ENCODE data around the gene SCGB2A2. TPM values are rescaled to one million over a fixed set of nuclear protein-coding genes. Genes with fewer than 3 reads are reported as not detected.

The SCGB2A2 gene
- total RNA-seq, 1 donor from 2014 or later, result not detected

DNA sequence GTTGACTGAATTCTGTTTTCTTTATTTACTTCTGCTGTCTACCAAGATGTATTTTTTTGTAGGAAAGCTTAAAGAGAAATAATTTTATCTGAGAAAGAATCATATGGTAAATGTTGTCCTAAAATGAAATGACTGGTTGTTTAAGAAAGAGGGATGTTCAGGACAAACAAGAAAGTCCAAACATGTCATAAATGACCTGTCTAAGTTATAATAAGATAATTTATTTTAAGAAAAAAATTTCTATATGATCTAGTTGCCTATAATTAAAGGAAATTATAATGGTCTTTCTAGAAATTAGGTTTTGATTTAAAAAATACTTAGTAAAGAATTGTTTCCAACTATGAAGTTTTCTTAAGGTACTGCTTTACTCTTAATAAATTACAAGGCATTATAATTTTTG is 10.5 kb downstream of the SCGB2A2 start:
- no peak for ATAC-seq
- intact Hi-C loops (cut with DNase I), result no loop called here
- DNase-seq (ENCODE audit: low spot score), result no peak

DNA sequence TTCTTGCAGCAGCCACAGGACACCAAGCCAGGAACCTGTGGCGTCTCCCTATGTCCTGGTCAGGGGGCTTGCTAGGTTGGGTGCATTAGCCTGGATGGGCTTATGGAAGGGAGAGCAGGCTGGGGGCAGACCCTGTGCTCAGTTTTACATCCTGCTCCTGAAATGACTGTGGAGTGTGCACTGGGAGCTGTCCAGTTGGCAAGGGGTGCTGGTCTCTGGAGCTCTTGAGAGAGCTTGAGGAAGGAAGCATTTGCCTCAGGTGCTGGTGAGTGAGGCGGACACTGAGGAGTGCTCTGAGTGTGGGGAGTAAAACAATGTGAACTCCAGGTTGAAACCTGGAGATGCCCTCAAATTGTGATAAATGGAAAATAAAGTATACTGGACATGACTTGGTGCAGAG is 25.5 kb downstream of the SCGB2A2 start:
- no peak for DNase-seq (ENCODE audit: low spot score)
- intact Hi-C loops (cut with DNase I), result loop anchor here (10.0 kb wide), 1 partner anchor 51 kb away; the partner anchor contains the start of gene SCGB1D2
- ATAC-seq, result no peak

GRCh38 chr11:62298975-62299374 is 29.0 kb downstream of the SCGB2A2 start, which contains the start of gene SCGB1D4:
SCGB1D4 (minus strand) TSS chr11:62299075; CDS start chr11:62299010, 65 bp downstream.
- DNase-seq (ENCODE audit: low spot score), result no peak
- ATAC-seq, result no peak
- intact Hi-C loops (cut with DNase I), result loop anchor here (10.0 kb wide), 1 partner anchor 54 kb away; the partner anchor contains the start of gene SCGB1D2

DNA sequence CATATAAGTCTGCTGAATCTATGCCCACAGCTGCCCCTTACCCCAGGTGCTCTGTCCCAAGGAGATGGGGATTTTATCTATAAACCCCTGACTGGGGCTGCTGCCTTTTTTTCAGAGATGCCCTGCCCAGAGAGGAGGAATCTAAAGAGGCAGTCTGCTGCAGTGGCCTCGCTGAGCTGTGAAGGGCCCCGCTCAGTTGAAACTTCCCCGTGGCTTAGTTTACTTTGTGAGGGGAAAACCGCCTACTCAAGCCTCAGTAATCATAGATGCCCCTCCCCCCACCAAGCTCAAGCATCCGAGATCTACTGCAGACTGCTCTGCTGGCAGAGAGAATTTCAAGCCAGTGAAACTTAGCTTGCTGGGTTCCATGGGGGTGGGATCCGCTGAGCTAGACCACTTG is 36.3 kb downstream of the SCGB2A2 start:
- ATAC-seq (no peak), DNase-seq (ENCODE audit: low spot score) (no peak)
- intact Hi-C loops (cut with DNase I), result no loop called here

DNA sequence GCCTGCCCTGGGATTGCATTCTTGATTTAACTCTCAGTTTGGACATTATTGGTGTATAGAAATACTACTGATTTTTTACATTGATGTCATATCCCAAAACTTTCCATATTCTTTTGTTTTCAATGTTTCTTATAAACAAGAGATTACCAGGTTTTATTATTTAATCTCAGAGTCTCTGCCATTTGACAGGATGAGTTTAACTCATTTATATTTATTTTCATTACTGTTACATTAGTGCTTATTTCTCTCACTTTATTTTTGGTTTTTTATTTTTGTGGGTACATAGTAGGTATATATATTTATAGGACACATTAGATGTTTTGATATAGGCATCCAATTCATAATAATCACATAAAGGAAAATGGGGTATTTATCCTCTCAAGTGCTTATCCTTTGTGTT is 38.0 kb downstream of the SCGB2A2 start:
- no peak for ATAC-seq
- intact Hi-C loops (cut with DNase I), result no loop called here
- DNase-seq (ENCODE audit: low spot score), result no peak

GRCh38 chr11:62309991-62310390 is 40.0 kb downstream of the SCGB2A2 start:
- DNase-seq (ENCODE audit: low spot score) (no peak), ATAC-seq (no peak)
- intact Hi-C loops (cut with DNase I), result no loop called here

- ATAC-seq (no peak), DNase-seq (ENCODE audit: low spot score) (no peak)
- intact Hi-C loops (cut with DNase I), result no loop called here
These were observed 45.5 kb downstream of the SCGB2A2 start for GRCh38 chr11:62315431-62315830.

DNA sequence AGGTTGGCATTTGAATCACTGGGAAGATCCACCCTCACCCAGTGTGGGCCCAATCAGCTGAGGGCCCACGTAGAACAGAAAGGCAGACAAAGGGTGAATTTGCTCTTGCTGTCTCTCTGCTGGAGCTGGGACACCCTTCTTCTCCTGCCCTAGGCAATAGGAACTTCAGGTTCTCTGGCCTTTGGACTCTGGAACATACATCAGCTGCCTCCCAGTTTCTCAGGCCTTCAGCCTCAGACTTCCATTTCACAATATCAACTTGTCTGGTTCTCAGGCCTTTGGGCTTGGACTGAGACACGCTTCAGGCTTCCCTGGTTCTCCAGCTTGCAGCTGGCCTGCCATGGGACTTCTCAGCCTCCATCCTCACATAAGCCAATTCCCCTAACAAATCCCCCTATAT is 52.6 kb downstream of the SCGB2A2 start:
- ATAC-seq, result no peak
- intact Hi-C loops (cut with DNase I), result no loop called here
- no peak for DNase-seq (ENCODE audit: low spot score)

Other genes starting within 250 kb of the SCGB2A2 start
- gene INCENP, start 146.1 kb upstream of the SCGB2A2 start, total RNA-seq, result 19.4 TPM
- gene SCGB1D1, start 79.9 kb upstream of the SCGB2A2 start, total RNA-seq, result not detected
- gene SCGB2A1, start 61.5 kb upstream of the SCGB2A2 start, total RNA-seq, result not detected
- not detected for gene SCGB1D2, start 27.9 kb upstream of the SCGB2A2 start, total RNA-seq
- not detected for gene SCGB1D4, start 28.9 kb downstream of the SCGB2A2 start, total RNA-seq
- gene ASRGL1, start 67.3 kb downstream of the SCGB2A2 start, total RNA-seq, result 17.0 TPM
- 3.5 TPM for gene SCGB1A1, start 148.9 kb downstream of the SCGB2A2 start, total RNA-seq